NCI-H1930 (cell line): ENCODE measurements around the gene BNC2.
"Not testable (repeated sequence)": the region's sequence is repeated elsewhere in the genome, so short reads cannot be mapped to it uniquely, and the experiment has no call there.

Experiments
- DNase-seq, 2 experiments: peaks; one replicate each; lab custom pipeline; 2025; lab: John Stamatoyannopoulos, UW

Gene BNC2

DNA sequence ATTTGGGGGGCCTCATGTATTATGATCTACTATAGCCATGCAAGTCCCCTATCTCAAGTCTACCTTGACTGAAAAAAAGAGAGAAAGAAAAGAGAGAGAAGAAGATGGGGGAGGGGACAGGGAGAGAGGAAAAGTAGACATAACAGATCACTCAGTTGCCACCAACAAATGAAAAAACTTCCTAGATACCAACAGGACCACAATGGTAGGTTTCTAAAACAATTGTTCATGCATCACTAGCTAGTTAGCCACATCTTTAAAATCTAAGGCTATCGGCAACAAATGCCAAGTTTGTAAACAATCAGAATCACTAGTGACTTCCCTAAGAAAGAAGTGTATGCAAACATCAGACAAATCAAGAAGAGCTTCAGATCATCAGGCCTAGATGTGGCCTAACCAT lies 328.2 kb downstream of the BNC2 start:
- no peak for DNase-seq

DNA sequence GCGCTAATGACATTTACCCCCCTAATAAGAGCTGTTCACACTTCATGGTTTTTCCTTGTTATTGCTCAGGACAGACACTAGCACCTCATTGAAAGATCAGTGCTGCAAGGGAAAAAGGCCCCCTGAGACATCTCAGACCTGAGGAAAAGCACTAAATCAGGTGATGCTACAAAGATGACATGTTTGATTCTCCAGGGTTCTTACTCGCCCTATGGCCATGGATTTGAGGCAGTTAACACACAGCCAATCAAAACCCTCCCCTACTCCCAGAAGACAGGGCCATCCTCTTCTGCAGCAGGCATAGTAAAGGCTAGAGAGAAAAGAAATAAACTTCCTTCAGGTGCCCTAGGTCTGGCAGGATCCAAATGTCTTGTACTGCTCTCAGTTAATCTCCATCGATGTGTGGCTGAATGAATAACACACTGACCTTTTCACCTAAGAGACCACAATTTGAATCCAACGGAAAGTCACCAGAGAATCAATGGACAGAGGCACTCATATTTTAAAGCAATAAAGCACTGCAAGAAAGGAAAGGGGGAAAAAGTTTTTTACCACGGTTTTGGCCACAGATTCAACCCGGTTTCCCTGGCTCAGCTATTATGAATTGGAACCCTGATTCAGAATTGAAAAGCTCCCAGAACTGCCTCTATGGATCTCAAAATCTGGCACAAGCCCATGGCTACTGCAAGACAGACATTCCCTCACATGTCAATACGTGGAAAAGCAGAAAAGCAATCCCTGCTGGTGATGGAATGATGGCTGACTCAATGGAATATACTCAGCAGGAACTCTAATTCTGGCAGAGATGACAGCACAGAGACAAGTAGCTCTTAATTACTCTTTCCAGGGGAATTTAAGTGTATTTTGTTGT lies 329.5 kb downstream of the BNC2 start:
- no peak for DNase-seq

GRCh38 chr9:16539626-16540025 lies 330.8 kb downstream of the BNC2 start:
- DNase-seq: not testable (repeated sequence)

DNA sequence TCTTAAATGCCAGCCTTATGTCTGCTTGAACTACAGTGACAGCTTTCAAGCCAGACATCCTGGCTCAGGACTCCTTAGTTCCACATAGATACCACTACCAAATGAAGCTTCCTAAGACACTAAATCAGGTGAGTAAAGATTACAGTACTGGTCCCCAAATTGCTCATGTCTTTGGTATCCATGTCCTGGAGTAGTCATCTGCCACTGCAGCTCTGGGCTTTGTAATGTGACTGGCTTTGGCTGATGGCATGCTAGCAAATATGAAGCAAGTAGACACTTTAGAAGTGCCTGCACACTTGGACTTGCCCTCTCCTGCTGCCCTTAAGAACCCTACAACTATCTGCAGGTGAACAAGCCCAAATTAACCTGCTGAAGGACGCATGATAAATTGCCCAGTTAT lies 334.9 kb downstream of the BNC2 start:
- DNase-seq: no peak

DNA sequence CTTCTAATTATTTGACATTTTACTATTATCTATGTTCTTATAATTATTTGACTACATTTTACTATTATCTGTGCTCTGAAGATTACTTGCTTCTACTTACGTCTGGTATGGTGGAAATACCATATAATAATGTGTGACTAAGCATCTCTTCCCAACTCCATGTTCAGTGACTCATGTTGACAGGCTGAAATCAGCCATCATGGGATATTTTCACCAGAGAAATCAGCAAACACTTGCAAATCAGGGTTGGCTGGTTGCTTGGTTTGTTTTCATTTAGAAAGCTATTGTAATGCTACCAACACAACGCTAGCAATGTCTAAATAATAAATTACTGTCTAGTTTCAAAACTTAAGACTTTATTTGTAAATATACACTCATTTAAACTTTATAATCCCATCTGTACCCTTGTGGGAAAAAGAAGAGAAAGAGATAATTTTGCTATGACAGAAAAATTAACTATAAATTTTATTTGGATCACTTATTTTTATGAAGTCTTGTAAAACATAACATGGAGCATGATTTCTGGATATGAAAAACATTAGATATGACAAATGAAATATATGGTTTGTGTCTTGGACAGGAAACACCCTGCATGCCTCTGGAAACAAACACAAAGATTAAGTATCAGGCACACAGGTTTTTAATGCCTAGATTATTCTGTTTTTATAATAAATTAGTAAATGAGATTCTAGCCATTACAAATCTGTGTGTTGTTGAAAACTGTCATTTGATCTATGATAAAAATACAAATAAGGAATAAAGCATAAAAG lies 337.6 kb downstream of the BNC2 start:
- DNase-seq: no peak

- no peak for DNase-seq
Measured at GRCh38 chr9:16532272-16532671, 338.2 kb downstream of the BNC2 start.

- no peak for DNase-seq
Measured at GRCh38 chr9:16530669-16531642, 339.5 kb downstream of the BNC2 start.

GRCh38 chr9:16527573-16527972 lies 342.9 kb downstream of the BNC2 start:
- no peak for DNase-seq

DNA sequence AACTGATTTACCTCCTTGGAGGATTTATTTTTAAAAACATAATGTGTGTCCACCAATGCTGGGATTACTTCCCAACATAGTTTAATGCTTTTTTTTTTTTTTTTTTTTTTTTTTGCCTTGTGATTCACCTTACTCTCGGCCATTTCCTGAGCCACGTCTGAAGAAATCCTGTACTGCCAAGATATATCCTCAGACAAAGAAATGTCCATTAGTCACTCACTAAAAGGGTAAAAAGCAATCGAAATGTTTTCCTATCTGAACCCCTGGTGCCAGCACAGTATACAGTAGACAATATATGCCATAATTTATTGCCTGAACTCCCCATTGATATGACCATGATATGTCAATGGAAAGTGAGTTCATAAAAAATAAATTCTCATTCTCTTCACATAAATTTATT lies 344.1 kb downstream of the BNC2 start:
- no peak for DNase-seq

GRCh38 chr9:16524823-16525222 lies 345.6 kb downstream of the BNC2 start:
- no peak for DNase-seq

GRCh38 chr9:16524078-16524477 lies 346.4 kb downstream of the BNC2 start:
- DNase-seq: no peak

DNA sequence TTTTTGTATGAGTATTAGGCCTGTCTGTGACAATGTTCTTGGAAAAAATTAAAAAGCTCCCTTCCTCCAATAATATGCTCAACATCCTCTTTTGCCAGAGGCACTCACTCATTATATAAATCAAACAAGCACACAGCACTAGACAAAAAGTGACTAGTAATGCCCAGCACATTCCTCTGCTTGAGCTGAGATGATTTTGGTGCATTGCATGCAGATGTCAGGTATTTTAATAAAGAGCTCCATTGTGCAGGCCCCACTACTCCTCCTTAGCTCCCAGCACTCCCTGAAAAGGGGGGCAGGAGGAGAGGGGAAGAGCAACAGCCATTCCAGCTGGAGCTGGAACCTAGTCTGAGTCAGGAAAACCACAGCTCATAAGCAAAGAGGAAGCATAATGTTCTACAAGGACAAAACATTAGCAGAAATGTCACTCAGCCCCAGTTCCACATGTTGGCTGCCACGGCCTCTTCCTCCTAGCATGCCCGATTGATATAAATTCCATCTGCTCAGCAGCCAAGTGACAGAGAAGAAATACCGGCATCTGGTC lies 348.5 kb downstream of the BNC2 start:
- DNase-seq: no peak

GRCh38 chr9:16519001-16519400 lies 351.5 kb downstream of the BNC2 start:
- DNase-seq: no peak

DNA sequence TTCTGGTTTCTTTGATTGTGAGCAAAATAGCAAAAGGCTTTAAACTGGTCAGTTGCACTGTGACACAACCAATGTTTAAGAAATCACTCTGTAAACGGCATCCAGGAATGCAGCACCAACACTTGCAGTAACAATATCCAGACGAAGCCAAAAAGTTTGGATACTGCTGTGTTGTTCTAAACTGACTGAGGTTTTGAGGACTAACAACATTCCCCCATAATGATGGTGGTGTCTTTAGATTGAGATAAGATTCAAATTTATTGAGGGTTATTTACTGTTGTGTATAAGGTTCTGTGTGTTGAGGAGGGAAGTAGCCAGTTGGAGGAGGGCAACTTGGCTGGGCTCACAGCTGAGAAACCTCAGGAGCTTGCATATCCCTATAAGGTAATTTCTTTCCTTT lies 353.6 kb downstream of the BNC2 start:
- DNase-seq: no peak

- DNase-seq: no peak
Measured at GRCh38 chr9:16515879-16516301, 354.6 kb downstream of the BNC2 start.

DNA sequence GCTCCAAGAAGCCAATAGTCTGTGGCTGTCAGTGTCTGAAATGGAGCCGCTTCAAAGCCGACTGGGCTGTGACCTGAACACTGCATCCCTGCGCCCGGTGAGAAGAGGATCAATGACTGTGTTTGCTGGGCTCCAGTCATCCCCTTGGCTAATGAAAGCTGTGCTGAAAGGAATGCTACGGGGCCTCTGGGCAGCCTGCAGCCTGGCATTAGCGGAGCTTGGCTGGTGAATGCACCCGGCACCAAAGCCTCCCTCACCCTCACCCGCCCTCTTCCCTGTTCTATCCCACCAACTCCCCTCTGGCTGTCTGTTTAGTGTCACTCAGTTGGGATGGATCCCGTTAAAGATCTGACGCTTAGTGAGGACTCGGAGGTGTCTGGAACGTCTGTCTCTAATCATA lies 355.3 kb downstream of the BNC2 start:
- no peak for DNase-seq

- DNase-seq: no peak
Measured at GRCh38 chr9:16514131-16514530, 356.3 kb downstream of the BNC2 start.

DNA sequence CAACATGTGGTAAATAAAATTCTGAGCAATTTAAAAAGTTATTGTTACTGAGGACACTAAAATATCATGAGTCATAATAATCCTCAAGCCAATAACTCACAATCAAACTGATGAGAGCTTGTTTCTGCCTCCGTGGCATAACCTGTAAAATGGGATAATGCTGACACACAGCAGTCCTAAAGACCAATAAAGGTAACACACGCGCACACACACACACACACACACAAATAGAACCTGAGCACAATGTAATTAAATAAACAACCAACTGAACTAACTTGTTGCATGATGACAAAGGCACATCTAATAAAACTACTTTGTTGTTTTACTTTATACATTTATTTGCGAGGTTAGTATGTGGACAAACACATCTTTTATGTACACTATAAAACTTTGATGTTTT lies 358.2 kb downstream of the BNC2 start:
- DNase-seq: no peak

DNA sequence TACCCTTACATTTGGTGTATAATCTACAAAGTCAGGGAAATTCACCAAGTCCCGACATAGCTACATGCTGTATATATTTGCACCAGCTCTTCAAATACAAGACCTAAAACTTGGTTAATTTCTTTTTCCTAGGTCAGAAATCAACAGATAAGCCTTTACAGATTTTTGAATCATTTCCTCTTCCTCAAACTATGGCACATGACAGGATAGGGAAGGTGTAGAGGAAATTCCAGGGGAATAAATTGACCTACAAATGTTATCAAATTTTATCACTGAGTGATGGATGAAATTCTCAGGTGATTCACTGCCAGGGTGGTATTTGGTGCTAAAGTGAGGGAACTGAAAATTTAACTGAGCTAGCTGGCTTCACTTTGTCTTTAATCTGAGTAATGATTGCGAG lies 360.0 kb downstream of the BNC2 start:
- DNase-seq: no peak

DNA sequence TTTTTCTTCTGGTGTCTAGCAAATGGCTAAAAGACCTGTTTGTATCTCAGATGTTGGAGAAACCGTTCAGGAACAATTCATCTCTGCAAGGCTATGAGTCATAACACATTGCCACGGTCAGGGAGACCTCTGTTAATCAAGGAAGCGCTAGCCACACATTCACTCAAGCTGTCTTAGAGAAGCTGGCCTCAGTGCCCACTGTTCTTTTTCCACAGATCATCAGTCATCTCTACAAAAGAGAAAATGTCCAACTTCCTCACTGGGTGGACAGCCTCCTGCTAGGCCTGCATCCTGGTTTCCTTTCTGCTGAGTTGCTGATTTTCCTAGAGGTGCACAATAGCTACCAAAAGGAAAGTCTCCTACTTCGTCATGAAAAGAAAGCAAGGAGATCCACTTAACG lies 360.5 kb downstream of the BNC2 start:
- no peak for DNase-seq

DNA sequence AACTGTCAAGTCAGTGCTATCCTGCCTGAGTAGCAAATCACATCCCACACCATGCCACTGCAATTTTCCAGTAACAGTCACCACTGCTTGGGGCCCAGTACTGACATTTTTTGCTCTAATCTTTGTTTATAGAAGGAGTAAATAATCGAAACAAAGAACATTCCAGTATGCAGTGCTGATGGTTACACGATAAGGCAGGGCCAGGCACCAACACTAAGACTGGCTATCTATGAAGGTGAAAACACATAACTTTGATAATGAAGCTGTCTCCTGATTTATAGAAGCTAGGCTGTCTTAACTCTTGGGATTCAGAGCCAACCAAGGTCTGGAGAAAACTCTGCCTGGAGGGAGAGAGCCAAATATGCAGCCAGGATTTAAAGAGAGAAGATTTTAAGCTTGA lies 365.3 kb downstream of the BNC2 start:
- no peak for DNase-seq

DNA sequence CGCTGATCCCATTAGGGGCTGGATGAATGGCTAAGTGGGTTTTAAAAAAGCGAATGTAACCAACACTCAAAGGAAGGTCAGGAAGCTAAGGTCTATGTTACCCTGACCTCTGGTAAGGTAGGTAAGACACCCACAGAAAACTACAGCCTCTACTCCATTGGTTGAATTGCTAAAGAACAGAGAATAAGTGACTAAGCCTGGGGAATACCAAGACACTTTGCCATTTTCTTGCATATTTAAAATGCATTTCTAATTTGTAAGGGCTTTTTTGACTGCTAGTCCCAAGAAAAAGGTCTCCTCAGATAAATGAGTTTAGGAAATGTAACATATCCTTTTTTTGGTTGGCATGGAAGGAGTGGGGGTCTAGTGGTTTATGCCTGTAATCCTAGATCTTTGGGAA lies 368.7 kb downstream of the BNC2 start:
- DNase-seq: no peak
